SK-N-MC (cell line): ENCODE results near the gene CLEC18A.
"Not testable (repeated sequence)": the region's sequence is repeated elsewhere in the genome, so short reads cannot be mapped to it uniquely, and the experiment has no call there.

Experiments used
- DNase-seq: peaks from one replicate; pipeline ENCODE4 v3.0.0-alpha.2; 2011; ENCODE audit warnings: low read depth, low spot score
- H3K27ac ChIP-seq: fragments of 200-600 bp; sonication (generic); 2 replicates; pipeline ENCODE4 v1.5.1; 2016; ENCODE audit warnings: mixed run types
- H3K36me3 ChIP-seq: fragments of 200-600 bp; sonication (generic); 2 replicates; pipeline ENCODE4 v1.6.1; 2017; ENCODE audit warnings: antibody characterized with exemption, low read length, mixed read lengths; ENCODE audit not compliant: insufficient read depth
- H3K4me3 ChIP-seq: fragments of 200-600 bp; sonication (generic); 2 replicates; pipeline ENCODE4 v1.5.1; 2016
- H3K9ac ChIP-seq: fragments of 200-600 bp; sonication (generic); 2 replicates; pipeline ENCODE4 v1.8.0; 2017; ENCODE audit warnings: mixed run types, mixed read lengths; ENCODE audit not compliant: insufficient read length
- H3K9me3 ChIP-seq: fragments of 200-600 bp; sonication (generic); 2 replicates; pipeline ENCODE4 v1.6.1; 2017; ENCODE audit warnings: low read depth, mild to moderate bottlenecking, antibody characterized with exemption, low read length, moderate library complexity, mixed read lengths
- EZH2 ChIP-seq: fragments of 200-600 bp; sonication (generic); IDR thresholded peaks from one replicate; pipeline ENCODE4 v1.6.1; 2017; ENCODE audit warnings: antibody characterized with exemption
- FOXP2 ChIP-seq: optimal IDR thresholded peaks from 2 replicates; pipeline ENCODE3; 2011; ENCODE audit warnings: mild to moderate bottlenecking, moderate library complexity; ENCODE audit not compliant: insufficient read depth; ENCODE audit errors: extremely low read length, control extremely low read depth
- POLR2AphosphoS5 ChIP-seq: IDR thresholded peaks from 2 replicates; pipeline ENCODE4 v1.6.1; 2012; ENCODE audit warnings: mild to moderate bottlenecking, low read depth, low read length, borderline replicate concordance

The CLEC18A gene

DNA sequence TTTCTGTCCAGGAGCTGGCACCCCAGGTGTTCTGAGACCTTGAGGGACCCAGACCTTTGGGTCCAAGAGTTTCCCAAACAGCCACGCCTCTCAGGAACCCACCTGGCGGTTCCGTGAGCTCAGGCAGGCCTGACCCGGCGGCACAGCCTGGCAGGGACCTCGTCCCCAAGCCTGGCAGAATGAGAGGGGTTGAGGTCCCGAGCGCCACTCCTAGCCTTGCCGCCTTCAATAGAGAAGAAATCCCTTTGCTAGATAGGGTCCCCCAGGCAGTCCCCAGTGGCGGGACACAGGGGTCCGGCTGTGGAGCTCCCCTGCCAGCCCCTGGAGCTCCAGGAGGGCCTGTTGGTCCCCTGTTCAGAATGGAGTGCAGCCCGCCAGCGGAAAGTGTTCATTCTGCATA lies 10.5 kb upstream of the CLEC18A start:
- Histone ChIP-seq H3K9ac (no peak overlapping the region), H3K4me3 (no peak overlapping the region), H3K36me3 (no peaks in the 10 kb centered on the region), H3K27ac (no peak overlapping the region), H3K9me3 (no peaks in the 10 kb centered on the region)
- TF ChIP-seq FOXP2, result no peak
- TF ChIP-seq POLR2AphosphoS5, result no peak
- no peak for TF ChIP-seq EZH2
- DNase-seq, result no peak

GRCh38 chr16:69941251-69942098 lies 9.7 kb upstream of the CLEC18A start:
- no peak for DNase-seq
- TF ChIP-seq FOXP2 (no peak), EZH2 (no peak), POLR2AphosphoS5 (no peak)
- Histone ChIP-seq H3K27ac (no peak overlapping the region), H3K9ac (no peak overlapping the region), H3K36me3 (no peaks in the 10 kb centered on the region), H3K4me3 (no peak overlapping the region), H3K9me3 (no peaks in the 10 kb centered on the region)

GRCh38 chr16:69942099-69942491 lies 9.0 kb upstream of the CLEC18A start:
- Histone ChIP-seq H3K4me3 (no peak overlapping the region), H3K36me3 (no peaks in the 10 kb centered on the region), H3K27ac (no peak overlapping the region), H3K9me3 (no peaks in the 10 kb centered on the region), H3K9ac (no peak overlapping the region)
- TF ChIP-seq EZH2 (no peak), FOXP2 (no peak), POLR2AphosphoS5 (no peak)
- no peak for DNase-seq

GRCh38 chr16:69942627-69943170 lies 8.4 kb upstream of the CLEC18A start:
- no peak overlapping the region for H3K4me3 ChIP-seq
- TF ChIP-seq POLR2AphosphoS5, result no peak
- TF ChIP-seq FOXP2, result no peak
- no peak for TF ChIP-seq EZH2
- no peak overlapping the region for H3K27ac ChIP-seq
- H3K36me3 ChIP-seq, result no peaks in the 10 kb centered on the region
- H3K9me3 ChIP-seq, result no peaks in the 10 kb centered on the region
- no peak overlapping the region for H3K9ac ChIP-seq
- no peak for DNase-seq

DNA sequence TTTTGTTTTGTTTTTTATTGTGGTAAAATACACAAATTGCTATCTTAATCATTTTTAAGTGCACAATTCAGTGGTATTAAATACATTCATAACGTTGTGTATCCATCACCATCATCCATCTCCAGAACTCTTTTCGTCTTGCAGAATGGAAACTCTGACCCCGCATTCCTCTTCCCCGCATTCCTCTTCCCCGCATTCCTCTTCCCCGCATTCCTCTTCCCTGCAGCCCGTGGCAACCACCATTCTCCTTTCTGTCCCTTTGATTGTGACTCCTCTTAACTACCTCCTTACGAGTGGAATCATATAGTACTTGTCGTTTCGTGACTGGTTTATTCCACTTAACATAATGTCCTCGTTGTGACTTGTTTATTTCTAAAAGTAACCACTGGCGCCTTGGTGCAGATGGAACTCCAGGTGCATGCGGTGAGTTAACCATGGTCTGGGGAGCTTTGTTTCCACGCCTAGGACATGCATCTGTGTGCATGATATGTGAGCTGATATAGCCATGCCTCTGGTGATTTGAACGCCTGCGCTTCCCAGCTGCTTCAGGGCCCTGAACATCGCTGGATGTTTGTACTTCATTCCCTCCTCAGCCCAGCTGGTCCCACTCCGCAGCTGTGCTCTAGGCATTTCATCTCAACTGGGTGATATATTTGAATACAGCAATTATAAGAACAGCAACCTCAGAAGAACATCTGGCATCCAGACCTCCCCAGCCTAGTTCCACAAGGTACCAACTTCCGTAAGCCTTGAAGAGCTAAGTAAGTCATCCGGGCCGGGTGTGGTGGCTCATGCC lies 7.7 kb upstream of the CLEC18A start:
- H3K9ac ChIP-seq, H3K36me3 ChIP-seq, DNase-seq, H3K9me3 ChIP-seq, H3K27ac ChIP-seq, H3K4me3 ChIP-seq: not testable (repeated sequence)

- not testable (repeated sequence) for H3K36me3 ChIP-seq, H3K9me3 ChIP-seq, DNase-seq, H3K4me3 ChIP-seq, H3K9ac ChIP-seq, H3K27ac ChIP-seq
Measured at GRCh38 chr16:69950411-69950810, 723 bp upstream of the CLEC18A start.

DNA sequence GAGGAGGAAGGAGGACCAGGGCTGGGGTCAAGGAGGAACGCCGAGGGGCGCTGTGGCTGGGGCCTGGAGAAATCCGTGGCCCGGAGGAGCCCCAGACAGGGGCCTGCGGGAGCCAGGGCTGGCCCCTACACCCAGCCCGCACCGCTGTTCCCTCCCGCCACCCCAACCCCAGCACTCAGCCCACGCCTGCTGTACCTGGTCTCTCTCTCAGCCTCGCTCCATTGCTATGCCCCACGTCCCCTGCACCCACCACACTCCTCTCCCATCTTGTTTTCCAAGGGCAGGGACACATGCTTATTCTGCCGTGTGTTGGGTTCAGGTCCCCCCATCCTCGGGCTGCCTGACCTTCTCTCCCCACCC lies 518 bp downstream of the CLEC18A start:
- H3K9ac ChIP-seq, result not testable (repeated sequence)

DNA sequence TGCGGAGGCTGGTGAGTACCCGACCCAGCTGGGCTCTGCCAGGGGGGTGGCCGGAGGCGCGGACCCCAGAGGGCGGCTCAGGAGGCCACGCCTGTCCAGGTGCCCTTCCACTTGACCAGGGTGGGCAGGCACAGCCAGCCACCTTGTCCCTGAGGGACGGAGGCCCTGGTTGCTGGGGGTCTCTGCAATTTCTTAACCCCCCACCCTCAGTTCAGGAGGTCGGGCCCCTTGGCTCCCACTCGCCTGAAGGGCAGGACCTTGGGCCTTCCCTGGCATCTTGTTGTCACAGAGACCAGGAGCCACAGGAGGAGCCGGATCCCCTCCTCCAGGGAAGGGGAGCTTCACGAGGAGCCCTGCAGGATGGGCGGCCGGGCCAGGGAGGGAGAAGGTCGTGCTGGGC lies 982 bp downstream of the CLEC18A start:
- not testable (repeated sequence) for H3K9ac ChIP-seq, H3K27ac ChIP-seq, H3K4me3 ChIP-seq, DNase-seq, H3K9me3 ChIP-seq, H3K36me3 ChIP-seq

More for the DNA sequence above, 518 bp downstream of the CLEC18A start:
- not testable (repeated sequence) for DNase-seq, H3K9me3 ChIP-seq, H3K27ac ChIP-seq, H3K36me3 ChIP-seq, H3K4me3 ChIP-seq

- not testable (repeated sequence) for DNase-seq, H3K4me3 ChIP-seq
Measured at GRCh38 chr16:69952572-69953355, 1.6 kb downstream of the CLEC18A start.

DNA sequence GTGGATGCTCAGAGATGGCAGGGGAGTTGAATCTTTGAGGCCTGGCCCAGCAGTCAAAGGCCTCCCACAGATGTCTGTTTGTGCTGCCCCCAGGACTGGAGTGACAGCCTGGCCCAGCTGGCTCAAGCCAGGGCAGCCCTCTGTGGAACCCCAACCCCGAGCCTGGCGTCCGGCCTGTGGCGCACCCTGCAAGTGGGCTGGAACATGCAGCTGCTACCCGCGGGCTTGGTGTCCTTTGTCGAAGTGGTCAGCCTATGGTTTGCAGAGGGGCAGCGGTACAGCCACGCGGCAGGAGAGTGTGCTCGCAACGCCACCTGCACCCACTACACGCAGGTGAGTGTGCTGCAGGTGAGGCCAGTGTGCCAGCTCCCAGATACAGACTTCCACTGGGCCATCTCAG lies 3.1 kb downstream of the CLEC18A start:
- not testable (repeated sequence) for H3K36me3 ChIP-seq, H3K27ac ChIP-seq, H3K9ac ChIP-seq, DNase-seq, H3K9me3 ChIP-seq, H3K4me3 ChIP-seq

More at GRCh38 chr16:69952572-69953355, 1.6 kb downstream of the CLEC18A start:
- not testable (repeated sequence) for H3K9me3 ChIP-seq, H3K27ac ChIP-seq, H3K36me3 ChIP-seq, H3K9ac ChIP-seq

GRCh38 chr16:69963312-69963711 lies 12.2 kb downstream of the CLEC18A start:
- not testable (repeated sequence) for H3K4me3 ChIP-seq, DNase-seq, H3K9me3 ChIP-seq, H3K27ac ChIP-seq, H3K9ac ChIP-seq, H3K36me3 ChIP-seq

GRCh38 chr16:69964960-69965660 lies 14.0 kb downstream of the CLEC18A start:
- DNase-seq, H3K4me3 ChIP-seq, H3K27ac ChIP-seq, H3K9me3 ChIP-seq, H3K9ac ChIP-seq, H3K36me3 ChIP-seq: not testable (repeated sequence)
